HG02678 (cell line): Measurements from ENCODE around the gene ZNF280B.
A peak's percentile ranks its signal among the peaks of the same experiment; 100 is the strongest.

Source experiments
- ATAC-seq: cut with Tn5 transposase; IDR thresholded peaks from one replicate; pipeline ENCODE4 v1.9.1; 2021; ENCODE audit warnings: mild to moderate bottlenecking, moderate library complexity; ENCODE audit not compliant: unreplicated experiment

ZNF280B gene, protein sequence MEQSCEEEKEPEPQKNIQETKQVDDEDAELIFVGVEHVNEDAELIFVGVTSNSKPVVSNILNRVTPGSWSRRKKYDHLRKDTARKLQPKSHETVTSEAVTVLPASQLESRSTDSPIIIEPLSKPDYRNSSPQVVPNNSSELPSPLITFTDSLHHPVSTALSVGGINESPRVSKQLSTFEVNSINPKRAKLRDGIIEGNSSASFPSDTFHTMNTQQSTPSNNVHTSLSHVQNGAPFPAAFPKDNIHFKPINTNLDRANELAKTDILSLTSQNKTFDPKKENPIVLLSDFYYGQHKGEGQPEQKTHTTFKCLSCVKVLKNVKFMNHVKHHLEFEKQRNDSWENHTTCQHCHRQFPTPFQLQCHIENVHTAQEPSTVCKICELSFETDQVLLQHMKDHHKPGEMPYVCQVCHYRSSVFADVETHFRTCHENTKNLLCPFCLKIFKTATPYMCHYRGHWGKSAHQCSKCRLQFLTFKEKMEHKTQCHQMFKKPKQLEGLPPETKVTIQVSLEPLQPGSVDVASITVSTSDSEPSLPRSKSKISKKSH

DNA sequence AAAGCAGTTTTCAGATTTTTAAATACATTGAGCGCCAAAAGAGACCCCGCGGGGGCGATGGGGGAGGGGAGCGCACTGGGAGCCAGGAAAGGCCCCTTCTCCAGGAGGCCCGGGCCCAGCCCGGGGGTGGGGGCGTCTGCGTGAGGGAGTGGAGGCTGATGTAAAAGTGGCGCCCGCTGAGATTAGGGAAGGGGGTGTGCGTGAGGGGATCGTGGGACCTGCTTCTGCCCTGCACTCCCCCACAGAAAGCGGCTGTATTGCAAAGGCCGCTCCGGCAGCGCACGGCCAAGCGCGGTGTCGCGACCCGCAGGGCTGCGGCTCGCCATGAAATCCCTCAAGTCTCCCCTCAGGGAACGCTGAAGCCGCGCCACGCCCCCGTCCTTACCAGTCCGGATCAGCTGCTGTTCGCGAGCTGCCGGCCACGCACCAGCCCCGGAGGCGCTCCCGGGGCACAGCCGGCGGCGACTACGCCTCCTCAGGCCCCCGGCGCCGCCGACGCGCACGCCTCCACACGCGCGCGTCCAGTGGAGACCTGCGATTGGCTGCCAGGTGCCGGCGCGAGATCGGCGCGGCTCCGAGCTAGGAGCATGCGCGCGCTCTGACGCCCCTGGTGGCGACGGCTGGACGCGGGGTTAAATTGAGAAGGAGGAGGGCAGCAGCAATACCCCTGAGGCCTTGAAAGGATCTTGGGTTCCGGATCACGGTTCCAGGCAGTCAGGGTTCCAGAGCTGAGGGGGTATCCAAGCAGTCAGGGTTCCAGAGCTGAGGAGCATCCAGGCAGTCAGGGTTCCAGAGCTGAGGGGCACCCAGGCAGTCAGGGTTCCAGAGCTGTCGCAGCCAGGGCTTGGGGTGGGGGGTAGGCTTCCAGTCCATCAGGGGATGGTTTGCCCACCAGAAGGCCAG lies at the start of gene ZNF280B:
ZNF280B (minus strand) TSS at position 469 of the 903 bp plus-strand sequence. CDS start 19,344 bp downstream, outside the sequence.
- peak; percentile 95 for ATAC-seq

DNA sequence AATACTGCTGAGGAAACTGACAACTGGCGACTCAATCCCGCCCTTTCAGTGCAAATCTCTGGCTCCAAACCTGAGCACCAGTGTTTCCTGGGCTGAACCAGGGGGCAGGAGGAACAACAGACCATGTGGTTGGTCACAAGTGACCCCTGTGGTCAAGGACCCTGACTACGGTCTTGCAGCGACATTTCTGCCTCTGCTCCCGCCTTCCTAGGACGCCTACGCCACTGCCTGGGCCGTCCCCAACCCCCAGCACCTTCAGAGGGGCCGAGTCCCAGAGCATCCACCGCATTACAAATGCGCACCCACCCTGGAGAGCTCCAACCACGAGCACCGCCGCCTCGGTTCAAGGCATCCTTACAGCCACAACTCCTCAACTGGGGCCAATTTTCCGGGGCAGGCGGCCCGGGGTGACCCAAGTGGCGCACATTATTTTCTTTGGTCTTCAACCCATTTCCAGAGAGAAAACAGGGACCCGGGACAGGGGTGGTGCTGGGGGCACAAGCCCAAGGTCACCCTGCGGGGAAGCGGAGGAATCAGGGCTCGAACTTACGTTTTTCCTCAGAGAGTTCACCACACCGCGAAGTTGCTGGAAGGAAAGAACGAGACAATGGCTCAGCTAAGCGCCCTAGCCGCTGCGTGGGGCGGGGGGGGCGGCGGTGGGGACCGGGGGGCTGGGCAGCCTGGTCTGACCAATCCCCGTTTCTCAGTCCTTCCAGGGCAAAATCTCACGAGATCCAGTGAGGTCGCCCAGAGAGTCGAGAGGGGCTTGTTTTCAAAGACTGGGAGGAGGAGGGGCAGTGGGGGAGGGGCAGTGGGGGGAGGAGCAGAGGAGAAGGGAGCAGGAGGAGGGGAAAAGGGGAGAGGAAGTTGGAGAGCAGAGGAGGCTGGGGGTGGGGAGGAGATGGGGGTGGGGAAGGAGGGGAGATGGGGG lies 48.7 kb upstream of the ZNF280B start:
- no peak for ATAC-seq

GRCh38 chr22:22556578-22556977 lies 48.0 kb upstream of the ZNF280B start:
- ATAC-seq: no peak

DNA sequence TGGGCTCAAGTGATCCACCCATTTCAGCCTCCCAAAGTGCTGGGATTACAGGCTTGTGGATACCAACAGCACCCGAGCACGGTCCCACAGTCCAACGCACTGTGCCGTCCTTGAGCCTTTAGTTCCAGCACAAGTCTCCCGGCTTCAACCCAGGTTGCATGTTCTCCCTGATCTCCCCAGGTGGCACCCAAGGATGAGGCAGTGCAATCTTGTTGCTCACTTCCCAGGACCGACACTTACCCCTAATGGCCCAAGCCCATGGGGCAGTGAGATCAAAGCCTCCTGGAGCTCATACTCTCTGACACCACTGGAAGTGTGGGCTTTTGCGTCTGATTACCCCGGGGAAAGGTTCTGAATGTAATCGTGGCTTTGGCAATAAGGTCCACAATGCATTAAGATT lies 47.1 kb upstream of the ZNF280B start:
- no peak for ATAC-seq

- no peak for ATAC-seq
Observed at GRCh38 chr22:22554587-22555284, 46.2 kb upstream of the ZNF280B start.

GRCh38 chr22:22553735-22554586 lies 45.4 kb upstream of the ZNF280B start:
- no peak for ATAC-seq

DNA sequence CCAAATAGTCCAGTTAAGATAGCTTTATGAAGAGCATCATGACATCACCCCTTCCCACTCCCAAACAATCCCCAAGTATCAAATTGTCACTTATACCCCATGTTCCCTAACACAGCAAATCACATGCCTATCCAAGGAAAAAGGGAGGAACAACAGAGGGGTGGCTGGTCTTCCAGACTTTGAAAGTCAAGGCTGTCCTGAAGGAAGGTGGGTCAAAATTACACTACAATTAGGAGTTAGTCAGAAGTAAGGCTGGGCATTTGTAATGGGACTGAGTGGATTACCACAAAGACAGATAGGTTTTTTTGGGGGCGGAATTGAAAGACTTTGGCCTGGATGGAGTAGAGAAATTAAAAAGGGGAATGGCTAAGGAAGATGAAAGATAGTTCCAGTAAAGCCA lies 44.6 kb upstream of the ZNF280B start:
- no peak for ATAC-seq

DNA sequence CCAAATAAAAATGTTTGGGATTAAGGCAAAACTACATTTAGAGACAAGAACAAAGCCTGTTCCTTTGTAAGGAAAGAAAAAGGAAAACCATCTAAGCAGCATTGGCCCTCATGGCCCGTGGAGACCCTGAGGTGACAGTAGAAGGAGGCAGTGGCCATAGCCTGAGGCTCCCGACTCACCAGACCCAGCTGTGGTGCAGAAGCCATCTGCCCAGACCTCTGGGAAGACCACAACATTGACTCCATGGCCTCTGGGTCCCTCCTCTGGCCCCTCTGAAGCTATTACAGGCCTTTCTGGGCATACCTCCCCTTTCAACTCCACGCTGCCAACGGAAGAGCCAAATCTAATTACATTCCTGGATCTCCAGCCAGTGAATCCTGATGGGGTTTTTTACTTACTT lies 44.1 kb upstream of the ZNF280B start:
- no peak for ATAC-seq

- no peak for ATAC-seq
Observed at GRCh38 chr22:22550789-22551434, 42.4 kb upstream of the ZNF280B start.

DNA sequence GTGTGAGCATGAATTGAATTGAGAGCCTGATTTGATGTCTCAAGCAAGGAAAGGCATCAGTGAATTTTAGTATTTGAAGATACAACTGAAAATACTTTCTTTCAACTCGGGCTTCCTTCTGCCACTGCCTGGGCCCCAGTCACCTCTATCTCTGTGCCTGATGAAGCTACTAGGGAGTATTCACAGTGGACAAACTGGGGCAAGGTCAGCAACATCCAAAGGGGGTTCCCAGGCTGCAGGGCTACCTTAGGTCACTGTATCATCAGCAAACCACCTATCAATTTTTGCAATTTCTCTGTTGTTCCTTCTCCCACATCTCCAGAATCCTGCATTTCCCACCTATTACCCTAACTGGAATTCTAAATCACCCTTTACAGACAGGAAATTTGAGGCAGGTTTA lies 40.4 kb upstream of the ZNF280B start:
- no peak for ATAC-seq

DNA sequence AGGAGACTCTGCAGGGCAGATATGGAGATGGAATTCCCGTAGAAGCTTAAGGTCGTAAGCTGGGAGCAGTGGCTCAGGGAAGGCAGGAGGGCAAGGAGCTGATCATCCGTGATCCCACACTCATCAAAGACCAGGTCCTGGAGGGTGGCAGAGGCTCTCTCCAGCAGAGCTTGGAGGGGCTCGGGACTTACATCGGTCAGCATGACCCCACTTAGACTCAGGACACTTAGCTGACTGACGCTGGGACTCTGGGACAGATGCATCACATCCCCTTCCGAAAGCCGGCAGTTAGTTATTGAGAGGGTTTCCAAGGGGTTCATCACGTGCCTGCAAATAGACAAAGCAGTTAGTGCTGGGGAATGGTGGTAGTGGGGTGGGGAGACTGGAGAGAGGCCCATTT lies 39.8 kb upstream of the ZNF280B start:
- ATAC-seq: no peak

DNA sequence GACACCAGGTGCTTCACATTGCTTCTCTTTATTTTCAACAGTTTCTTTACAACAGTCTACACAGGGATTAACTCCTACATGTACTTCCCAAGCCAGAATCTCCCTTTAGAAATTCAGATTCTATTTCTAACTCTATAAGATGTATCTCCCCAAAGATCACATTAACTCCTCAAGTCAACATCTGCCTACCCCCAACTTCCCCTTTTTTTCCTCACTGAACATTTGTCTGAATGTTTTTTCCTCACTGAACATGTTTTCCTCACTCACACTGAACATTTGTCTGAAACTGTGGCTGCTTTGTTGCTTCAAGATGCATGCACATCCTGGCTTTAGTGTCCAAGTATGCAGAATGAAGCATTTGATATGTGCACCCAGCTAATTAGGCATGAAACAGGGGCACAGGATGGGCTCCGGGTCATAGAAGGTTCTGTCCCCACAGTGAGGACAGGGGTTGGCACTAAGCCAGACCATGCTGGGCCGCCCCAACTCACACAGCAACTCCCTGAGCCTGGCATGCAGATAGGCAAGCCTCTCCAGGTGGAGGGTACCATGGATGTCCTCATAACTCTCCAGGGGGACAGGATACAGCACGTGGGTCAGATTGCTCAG lies 39.3 kb upstream of the ZNF280B start:
- ATAC-seq: no peak

GRCh38 chr22:22547226-22547625 lies 38.7 kb upstream of the ZNF280B start:
- no peak for ATAC-seq

DNA sequence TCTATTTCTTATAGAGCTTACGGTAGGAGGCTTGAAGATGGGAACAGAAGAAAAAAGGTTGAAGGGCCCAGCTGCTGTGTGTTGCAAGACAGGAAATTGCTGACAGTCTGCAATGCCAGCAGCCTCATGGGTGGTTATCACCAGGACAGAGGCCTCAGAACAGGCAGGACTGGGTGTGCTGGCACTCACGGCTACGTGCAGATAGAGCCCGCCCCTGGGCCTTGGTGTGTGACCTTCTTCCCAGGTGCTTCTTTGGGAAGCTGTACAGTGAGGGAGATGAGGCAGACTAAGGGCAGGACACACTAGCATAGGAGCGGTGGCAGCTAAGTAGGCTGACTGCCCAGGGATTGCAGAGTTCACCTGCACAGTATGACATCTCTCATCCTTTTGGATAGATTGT lies 37.9 kb upstream of the ZNF280B start:
- no peak for ATAC-seq

DNA sequence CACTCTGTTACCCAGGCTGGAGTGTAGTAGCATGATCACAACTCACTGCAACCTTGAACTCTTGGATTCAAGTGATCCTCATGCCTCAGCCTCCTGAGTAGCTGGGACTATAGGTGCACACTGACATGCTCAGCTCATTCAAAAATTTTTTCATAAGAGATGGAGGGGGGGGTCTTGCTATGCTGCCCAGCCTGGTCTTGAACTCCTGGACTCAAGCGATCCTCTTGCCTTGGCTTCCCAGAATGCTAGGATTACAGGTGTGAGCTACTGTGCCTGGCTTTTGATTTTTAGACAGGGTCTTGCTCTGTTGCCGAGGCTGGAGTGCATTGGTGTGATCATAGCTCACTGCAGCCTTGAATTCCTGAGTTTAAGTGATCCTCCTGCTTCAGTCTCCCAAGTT lies 36.5 kb upstream of the ZNF280B start:
- no peak for ATAC-seq

DNA sequence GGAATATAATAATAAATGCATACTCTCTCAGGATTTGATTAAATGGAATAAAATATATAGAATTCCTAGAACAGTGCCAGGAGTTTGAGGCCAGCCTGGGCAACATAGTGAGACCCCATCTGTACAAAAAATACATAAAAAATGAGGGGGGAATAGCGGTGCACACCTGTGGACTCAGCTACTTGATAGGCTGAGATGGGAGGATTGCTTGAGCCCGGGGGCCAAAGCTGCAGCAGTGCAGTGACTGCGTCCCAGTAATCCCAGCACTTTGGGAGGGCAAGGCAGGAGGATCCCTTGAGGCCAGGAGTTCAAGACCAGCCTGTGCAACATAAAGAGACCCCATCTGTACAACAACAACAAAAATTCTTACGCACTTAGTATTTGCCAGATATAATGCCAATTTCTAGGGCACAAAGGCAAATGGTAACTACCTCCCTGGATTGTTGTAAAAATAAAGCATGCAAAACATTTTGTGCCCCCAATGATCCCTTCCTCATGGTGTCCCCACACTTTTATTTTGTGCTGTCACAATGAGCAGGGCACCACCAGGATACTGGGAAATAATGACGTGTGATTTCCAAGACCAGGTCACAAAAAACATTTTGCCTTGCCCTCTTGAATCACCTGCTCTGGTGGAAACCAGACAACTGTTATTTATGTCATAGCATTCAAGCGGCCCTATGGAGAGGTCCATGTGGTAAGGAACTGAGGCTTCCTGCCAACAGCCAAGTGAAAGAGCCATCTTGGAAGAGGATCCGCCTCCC lies 29.9 kb upstream of the ZNF280B start:
- ATAC-seq: no peak

GRCh38 chr22:22536916-22537315 lies 28.4 kb upstream of the ZNF280B start:
- no peak for ATAC-seq
